GM20000 (cell line): Measurements from ENCODE around the gene MET.

Experiments used
- DNase-seq: peaks from one replicate; pipeline ENCODE4 v3.0.0; 2012; ENCODE audit warnings: low spot score
- CTCF ChIP-seq: IDR thresholded peaks from 2 replicates; pipeline ENCODE4 v1.5.1; 2012; ENCODE audit warnings: mild to moderate bottlenecking, control low read depth; ENCODE audit errors: extremely low read depth, missing control alignments

The MET gene

GRCh38 chr7:116699722-116700120, 27.7 kb downstream of the MET start:
- TF ChIP-seq CTCF: no peak
- no peak for DNase-seq

GRCh38 chr7:116702046-116702785, 30.2 kb downstream of the MET start:
- no peak for DNase-seq
- TF ChIP-seq CTCF: no peak

GRCh38 chr7:116704650-116705228, 32.7 kb downstream of the MET start:
- DNase-seq: no peak
- no peak for TF ChIP-seq CTCF

- TF ChIP-seq CTCF: no peak
- DNase-seq: no peak
Observed at GRCh38 chr7:116705419-116705818, 33.4 kb downstream of the MET start.

- no peak for DNase-seq
- no peak for TF ChIP-seq CTCF
Observed at GRCh38 chr7:116706668-116707126, 34.7 kb downstream of the MET start.

GRCh38 chr7:116707289-116707688, 35.3 kb downstream of the MET start:
- no peak for TF ChIP-seq CTCF

GRCh38 chr7:116708248-116708647, 36.3 kb downstream of the MET start:
- no peak for DNase-seq
- no peak for TF ChIP-seq CTCF

More at GRCh38 chr7:116707289-116707688, 35.3 kb downstream of the MET start:
- DNase-seq: no peak
